Type B pancreatic cell (in vitro differentiated cells): ENCODE measurements around the gene TSPAN1. TPM values are rescaled to one million over a fixed set of nuclear protein-coding genes. Genes with fewer than 3 reads are reported as not detected.

Experiments used
- DNase-seq: peaks from one replicate; pipeline ENCODE4 v3.0.0; 2021; ENCODE audit warnings: mixed read lengths; ENCODE audit not compliant: unreplicated experiment; ENCODE audit errors: extremely low spot score
- H3K27ac Mint-ChIP-seq: 2 replicates; pipeline ENCODE4 v1.8.0; 2021; ENCODE audit warnings: mild to moderate bottlenecking, mixed read lengths
- H3K27me3 Mint-ChIP-seq: 2 replicates; pipeline ENCODE4 v1.8.0; 2021; ENCODE audit warnings: mixed read lengths
- H3K36me3 Mint-ChIP-seq: 2 replicates; pipeline ENCODE4 v1.8.0; 2021; ENCODE audit warnings: mixed read lengths
- H3K4me1 Mint-ChIP-seq: one replicate; pipeline ENCODE4 v1.8.0; 2021; ENCODE audit warnings: mixed read lengths; ENCODE audit not compliant: unreplicated experiment
- H3K4me3 Mint-ChIP-seq: 2 replicates; pipeline ENCODE4 v1.8.0; 2021; ENCODE audit warnings: mild to moderate bottlenecking, mixed read lengths
- H3K9me3 Mint-ChIP-seq: 2 replicates; pipeline ENCODE4 v1.8.0; 2021; ENCODE audit warnings: mixed read lengths
- CTCF ChIP-seq: fragments of 200-600 bp; sonication (generic); conservative IDR thresholded peaks from 2 replicates; pipeline ENCODE4 v1.5.0; 2021; ENCODE audit warnings: antibody characterized with exemption, mild to moderate bottlenecking
- total RNA-seq: library from RNA; stranded (reverse); gene quantifications from 2 replicates; pipeline ENCODE4 v1.2.1, GENCODE V29; 2021; ENCODE audit warnings: low replicate concordance

The TSPAN1 gene
- total RNA-seq, 1 donor from 2014 or later = 27.6 TPM

DNA sequence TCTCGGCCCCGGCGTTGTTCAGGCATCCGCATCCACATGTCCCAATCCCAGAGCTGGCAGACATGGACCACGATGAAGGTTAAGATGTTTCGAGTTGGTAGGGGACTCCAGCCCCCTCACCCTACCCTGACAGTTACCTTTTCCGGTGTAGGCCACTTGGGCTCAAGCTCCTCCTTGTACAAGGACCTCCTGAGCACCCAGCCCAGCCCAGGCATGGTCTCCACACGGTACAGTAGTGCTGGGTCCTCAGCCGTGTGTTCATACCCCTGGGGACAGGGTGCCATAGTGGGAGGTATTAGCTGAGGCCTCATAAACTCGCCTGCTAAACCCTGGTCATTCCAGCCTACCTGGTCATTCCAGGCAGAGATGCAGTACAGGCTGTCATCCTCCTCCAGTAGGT, 17.3 kb downstream of the TSPAN1 start:
- Mint-ChIP-seq H3K27ac (no peak overlapping the region), H3K4me1 (peaks cover 5% of the 10 kb centered on the region), H3K36me3 (peaks cover 21% of the 10 kb centered on the region), H3K9me3 (no peaks in the 10 kb centered on the region), H3K27me3 (no peaks in the 10 kb centered on the region), H3K4me3 (no peak overlapping the region)
- TF ChIP-seq CTCF = no peak
- no peak for DNase-seq

GRCh38 chr1:46193285-46193684, 18.4 kb downstream of the TSPAN1 start:
- TF ChIP-seq CTCF = no peak
- H3K27me3 Mint-ChIP-seq = no peaks in the 10 kb centered on the region
- no peak overlapping the region for H3K4me3 Mint-ChIP-seq
- H3K9me3 Mint-ChIP-seq = no peaks in the 10 kb centered on the region
- no peak overlapping the region for H3K27ac Mint-ChIP-seq
- peaks cover 13% of the 10 kb centered on the region for H3K36me3 Mint-ChIP-seq
- H3K4me1 Mint-ChIP-seq = peaks cover under 1% of the 10 kb centered on the region
- no peak for DNase-seq

DNA sequence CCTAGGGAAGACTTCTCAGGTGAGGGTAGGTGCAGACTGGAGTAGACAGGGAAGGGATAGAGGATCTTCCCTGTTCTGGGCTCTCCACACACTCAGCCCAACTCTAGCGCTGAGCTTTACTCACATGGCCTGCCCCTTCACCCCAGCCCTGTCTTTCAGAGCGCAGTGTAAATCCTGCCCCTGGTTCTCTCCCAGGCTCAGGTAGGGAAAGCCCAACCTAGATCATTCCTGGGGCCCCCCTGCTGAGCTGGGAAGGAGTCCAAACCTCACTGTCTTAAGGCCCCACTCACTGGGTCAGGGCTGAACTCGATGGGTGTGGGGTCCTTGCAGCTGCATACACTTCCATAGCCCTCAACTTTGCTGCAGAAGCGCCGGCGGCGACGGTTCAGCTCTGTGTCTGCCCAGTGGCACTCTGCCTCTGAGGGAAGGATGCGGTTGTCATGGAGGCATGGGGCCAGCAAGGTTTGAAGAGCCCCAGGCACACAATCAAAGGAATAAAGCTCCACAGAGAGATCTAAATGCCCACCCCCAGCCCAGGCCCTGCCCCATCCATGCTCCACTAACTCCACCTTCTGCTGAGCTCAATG, 19.2 kb downstream of the TSPAN1 start:
- no peak for DNase-seq
- Mint-ChIP-seq H3K4me1 (no peaks in the 10 kb centered on the region), H3K9me3 (no peaks in the 10 kb centered on the region), H3K27ac (no peak overlapping the region), H3K4me3 (no peak overlapping the region), H3K27me3 (no peaks in the 10 kb centered on the region), H3K36me3 (peaks cover 12% of the 10 kb centered on the region)
- no peak for TF ChIP-seq CTCF

DNA sequence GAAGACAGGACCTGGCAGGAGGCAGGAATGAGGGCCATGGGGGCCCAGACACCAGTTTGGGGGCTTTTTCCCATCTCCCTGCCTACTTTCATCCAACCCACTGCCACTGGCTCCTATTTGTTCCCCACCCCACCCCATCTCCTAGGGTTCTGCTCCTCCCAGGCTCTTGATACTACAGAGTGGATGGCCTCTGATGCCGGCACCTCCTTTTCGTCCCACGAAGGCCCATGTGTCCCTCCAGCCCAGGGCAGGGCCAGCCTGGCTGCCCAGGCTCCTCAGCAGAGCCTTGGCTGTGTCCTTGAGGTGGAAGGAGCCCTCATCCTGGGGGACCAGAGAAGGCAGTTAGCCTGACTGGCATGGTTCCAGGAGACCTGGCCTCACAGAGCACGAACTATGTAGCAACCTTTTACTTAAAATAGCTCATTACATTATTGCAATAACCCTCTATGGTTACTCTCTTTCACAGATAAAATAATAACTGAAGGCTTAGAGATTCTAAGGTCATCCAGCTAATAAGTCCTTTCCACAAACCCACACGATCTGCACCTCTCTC, 19.8 kb downstream of the TSPAN1 start:
- no peaks in the 10 kb centered on the region for H3K4me1 Mint-ChIP-seq
- H3K27me3 Mint-ChIP-seq = no peaks in the 10 kb centered on the region
- no peaks in the 10 kb centered on the region for H3K9me3 Mint-ChIP-seq
- TF ChIP-seq CTCF = no peak
- peak overlapping the region; percentile 2 for H3K4me3 Mint-ChIP-seq
- no peak overlapping the region for H3K27ac Mint-ChIP-seq
- no peak for DNase-seq
- H3K36me3 Mint-ChIP-seq = peaks cover 7% of the 10 kb centered on the region

- peaks cover 5% of the 10 kb centered on the region for H3K4me1 Mint-ChIP-seq
Observed at GRCh38 chr1:46196609-46197008, 21.7 kb downstream of the TSPAN1 start.

More at GRCh38 chr1:46196609-46197008, 21.7 kb downstream of the TSPAN1 start:
- Mint-ChIP-seq H3K9me3 (no peaks in the 10 kb centered on the region), H3K27me3 (no peaks in the 10 kb centered on the region), H3K4me3 (peak overlapping the region; percentile 87), H3K27ac (no peak overlapping the region), H3K36me3 (peaks cover 7% of the 10 kb centered on the region)
- TF ChIP-seq CTCF = no peak
- DNase-seq = no peak
